Measurements from ENCODE around the gene P2RY10. TPM values are rescaled to one million over a fixed set of nuclear protein-coding genes. Genes with fewer than 3 reads are reported as not detected.

Gene P2RY10
- polyA plus RNA-seq, 2 donors = 0.24 to 0.46 TPM

Other genes starting within 250 kb of the P2RY10 start
- gene LPAR4, start 197.7 kb upstream of the P2RY10 start, polyA plus RNA-seq = under 1 TPM; 0.05 to 0.06 TPM
- under 1 TPM; 0.12 to 0.16 TPM for gene GPR174, start 199.3 kb downstream of the P2RY10 start, polyA plus RNA-seq

All from esophagus (tissue), 2 donors.